Fibroblast of lung (primary cell): ENCODE measurements around the gene CPM. TPM values are rescaled to one million over a fixed set of nuclear protein-coding genes. Genes with fewer than 3 reads are reported as not detected.

ENCODE experiments used
- DNase-seq, 2 donors: peaks; one replicate each; pipeline versions ENCODE4 v3.0.0 to v3.0.0-alpha.2; 2010; ENCODE audit warnings: low read depth in 2 of 2
- H2AFZ ChIP-seq: 2 replicates; pipeline ENCODE4 v1.5.1; 2012; ENCODE audit warnings: low read length, control low read depth, inconsistent platforms
- H3K27ac ChIP-seq: 2 replicates; pipeline ENCODE4 v1.5.1; 2011; ENCODE audit warnings: low read length, control low read depth; ENCODE audit not compliant: insufficient read depth
- H3K27me3 ChIP-seq: 2 replicates; pipeline ENCODE4 v1.5.1; 2011; ENCODE audit warnings: mild to moderate bottlenecking, low read length; ENCODE audit not compliant: control insufficient read depth, insufficient read depth
- H3K36me3 ChIP-seq: 2 replicates; pipeline ENCODE4 v1.5.1; 2011; ENCODE audit warnings: low read length; ENCODE audit not compliant: control insufficient read depth, insufficient read depth
- H3K4me1 ChIP-seq: 2 replicates; pipeline ENCODE4 v1.5.1; 2011; ENCODE audit warnings: low read length; ENCODE audit not compliant: control insufficient read depth, insufficient read depth; ENCODE audit errors: extremely low read depth
- H3K4me2 ChIP-seq: 2 replicates; pipeline ENCODE4 v1.5.1; 2011; ENCODE audit warnings: low read length, control low read depth; ENCODE audit not compliant: insufficient read depth; ENCODE audit errors: extremely low read depth
- H3K4me3 ChIP-seq, 4 experiments: fragments of 200-600 bp in 1 of 4; sonication (generic) in 1 of 4; replicated peaks in 1 of 4; 2 replicates each; pipeline ENCODE4 v1.5.1; 2011 to 2016; ENCODE audit warnings: low read length in 4 of 4, low read depth in 3 of 4, mild to moderate bottlenecking in 3 of 4, control low read depth in 2 of 4, inconsistent platforms in 1 of 4, mixed read lengths in 1 of 4; ENCODE audit not compliant: insufficient read depth in 1 of 4; ENCODE audit errors: control extremely low read depth in 1 of 4
- H3K79me2 ChIP-seq: 2 replicates; pipeline ENCODE4 v1.5.1; 2012; ENCODE audit warnings: mild to moderate bottlenecking, low read length, inconsistent platforms; ENCODE audit not compliant: control insufficient read depth, insufficient read depth
- H3K9ac ChIP-seq: 2 replicates; pipeline ENCODE4 v1.5.1; 2011; ENCODE audit warnings: mild to moderate bottlenecking, low read length, control low read depth; ENCODE audit not compliant: insufficient read depth
- H3K9me3 ChIP-seq: 2 replicates; pipeline ENCODE4 v1.5.1; 2012; ENCODE audit warnings: low read depth, low read length; ENCODE audit not compliant: control insufficient read depth, insufficient read depth
- H4K20me1 ChIP-seq: 2 replicates; pipeline ENCODE4 v1.5.1; 2011; ENCODE audit warnings: low read length; ENCODE audit not compliant: control insufficient read depth, insufficient read depth; ENCODE audit errors: extremely low read depth
- EZH2 ChIP-seq: IDR thresholded peaks from 2 replicates; pipeline ENCODE4 v1.5.1; 2012; ENCODE audit warnings: low read length, control low read depth, mild to moderate bottlenecking; ENCODE audit errors: missing control alignments
- polyA plus RNA-seq, 2 donors: library from polyadenylated mRNA; depleted of rRNA in 1 of 2; stranded (reverse) in 1 of 2; unstranded in 1 of 2; fragments of >200 nt; gene quantifications; 2 replicates each; pipeline ENCODE4 v1.2.1, GENCODE V29; 2011 to 2012; ENCODE audit warnings: missing spikeins in 1 of 2
- total RNA-seq: library from RNA; depleted of rRNA; stranded (reverse); fragments of >200 nt; gene quantifications from 2 replicates; pipeline ENCODE4 v1.2.1, GENCODE V29; 2014
- TF ChIP-seq, protein P1 (sequence below), 2 donors: IDR thresholded peaks in 1 of 2; conservative IDR thresholded peaks in 1 of 2; 1 replicate in 1 of 2; 2 replicates in 1 of 2; pipeline ENCODE4 v1.5.1; 2011 to 2012; ENCODE audit warnings: low read length in 2 of 2, control low read depth in 1 of 2, inconsistent platforms in 1 of 2, low read depth in 1 of 2, mild to moderate bottlenecking in 1 of 2

The CPM gene
- total and polyA plus RNA-seq, 2 donors (not counting 1 experiment from before 2014, with no cell fraction given) = 5.3 to 23.5 TPM

DNA sequence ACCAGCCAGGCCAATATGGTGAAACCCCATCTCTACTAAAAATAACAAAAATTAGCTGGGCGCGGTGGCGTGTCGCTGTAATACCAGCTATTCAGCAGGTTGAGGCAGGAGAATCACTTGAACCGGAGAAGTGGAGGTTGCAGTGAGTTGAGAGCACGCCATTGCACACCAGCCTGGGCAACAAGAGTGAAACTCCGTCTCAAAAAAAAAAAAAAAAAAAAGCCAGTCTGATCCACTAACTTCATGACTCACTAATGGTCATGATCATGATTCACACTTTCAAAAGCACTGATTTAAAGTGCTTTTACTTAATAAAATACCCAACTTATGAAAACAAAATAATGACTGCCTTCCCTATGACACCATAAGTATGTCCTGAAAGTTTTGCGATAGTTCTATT is 38.4 kb upstream of the CPM start:
- H2AFZ ChIP-seq = no peak overlapping the region
- H3K36me3 ChIP-seq = no peaks in the 10 kb centered on the region
- no peak overlapping the region for H3K9ac ChIP-seq
- H3K9me3 ChIP-seq = no peaks in the 10 kb centered on the region
- no peaks in the 10 kb centered on the region for H4K20me1 ChIP-seq
- peak; percentile 69 to 80 for DNase-seq
- no peak overlapping the region for H3K27ac ChIP-seq
- TF ChIP-seq EZH2 = no peak
- TF ChIP-seq, protein P1, sequence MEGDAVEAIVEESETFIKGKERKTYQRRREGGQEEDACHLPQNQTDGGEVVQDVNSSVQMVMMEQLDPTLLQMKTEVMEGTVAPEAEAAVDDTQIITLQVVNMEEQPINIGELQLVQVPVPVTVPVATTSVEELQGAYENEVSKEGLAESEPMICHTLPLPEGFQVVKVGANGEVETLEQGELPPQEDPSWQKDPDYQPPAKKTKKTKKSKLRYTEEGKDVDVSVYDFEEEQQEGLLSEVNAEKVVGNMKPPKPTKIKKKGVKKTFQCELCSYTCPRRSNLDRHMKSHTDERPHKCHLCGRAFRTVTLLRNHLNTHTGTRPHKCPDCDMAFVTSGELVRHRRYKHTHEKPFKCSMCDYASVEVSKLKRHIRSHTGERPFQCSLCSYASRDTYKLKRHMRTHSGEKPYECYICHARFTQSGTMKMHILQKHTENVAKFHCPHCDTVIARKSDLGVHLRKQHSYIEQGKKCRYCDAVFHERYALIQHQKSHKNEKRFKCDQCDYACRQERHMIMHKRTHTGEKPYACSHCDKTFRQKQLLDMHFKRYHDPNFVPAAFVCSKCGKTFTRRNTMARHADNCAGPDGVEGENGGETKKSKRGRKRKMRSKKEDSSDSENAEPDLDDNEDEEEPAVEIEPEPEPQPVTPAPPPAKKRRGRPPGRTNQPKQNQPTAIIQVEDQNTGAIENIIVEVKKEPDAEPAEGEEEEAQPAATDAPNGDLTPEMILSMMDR (conservative IDR thresholded peaks at IDR 0.05 in 1 of 2, IDR thresholded peaks at IDR 0.05 in 1 of 2; ENCODE audit: low read depth in 1 of 2, low read length in 2 of 2) = no peak
- no peaks in the 10 kb centered on the region for H3K4me1 ChIP-seq
- H3K4me2 ChIP-seq = peak overlapping the region; percentile 9
- no peak overlapping the region for H3K4me3 ChIP-seq
- no peaks in the 10 kb centered on the region for H3K27me3 ChIP-seq
- no peaks in the 10 kb centered on the region for H3K79me2 ChIP-seq

DNA sequence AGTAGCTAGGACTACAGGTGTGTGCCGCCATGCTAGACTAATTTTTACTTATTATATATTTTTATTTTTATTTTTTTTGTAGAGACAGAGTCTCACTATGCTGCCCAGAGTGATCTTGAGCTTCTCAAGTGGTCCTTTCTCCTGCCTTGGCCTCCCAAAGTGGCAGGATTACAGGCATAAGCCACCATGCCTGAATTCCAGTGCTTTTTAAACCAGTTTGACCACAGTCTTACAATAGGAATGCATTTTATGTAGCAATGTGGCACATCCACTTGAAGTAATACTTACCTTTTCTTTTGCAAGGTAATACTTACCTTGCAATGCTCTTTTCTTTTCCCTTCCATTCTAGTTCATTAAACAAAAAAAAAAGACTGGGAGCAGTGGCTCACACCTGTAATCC is 38.0 kb upstream of the CPM start:
- Histone ChIP-seq H2AFZ (no peak overlapping the region), H3K4me3 (no peak overlapping the region), H3K4me2 (no peak overlapping the region), H3K36me3 (no peaks in the 10 kb centered on the region), H4K20me1 (no peaks in the 10 kb centered on the region), H3K27ac (no peak overlapping the region), H3K9me3 (no peaks in the 10 kb centered on the region), H3K27me3 (no peaks in the 10 kb centered on the region), H3K4me1 (no peaks in the 10 kb centered on the region), H3K9ac (no peak overlapping the region), H3K79me2 (no peaks in the 10 kb centered on the region)
- no peak for TF ChIP-seq EZH2
- TF ChIP-seq, protein P1 (conservative IDR thresholded peaks at IDR 0.05 in 1 of 2, IDR thresholded peaks at IDR 0.05 in 1 of 2; ENCODE audit: low read depth in 1 of 2, low read length in 2 of 2) = no peak
- no peak for DNase-seq

DNA sequence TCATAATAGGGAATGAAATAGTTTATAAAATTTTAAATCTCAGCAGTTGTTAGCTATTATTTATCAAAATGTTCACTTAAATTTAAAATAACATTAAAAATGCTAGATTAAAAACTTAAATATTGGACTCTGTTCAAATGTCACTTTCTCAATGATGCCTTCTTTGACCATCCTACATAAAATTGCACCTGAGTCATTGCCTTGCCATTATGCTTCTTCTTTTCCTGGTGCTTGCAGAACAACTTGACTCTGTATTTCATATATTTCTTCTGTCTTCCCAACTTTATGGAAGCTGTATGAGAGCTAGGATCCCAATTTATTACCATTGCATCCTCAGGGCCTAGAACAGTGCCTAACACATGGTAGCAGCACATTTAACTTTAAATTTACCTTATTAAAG is 37.3 kb upstream of the CPM start:
- H3K27me3 ChIP-seq = no peaks in the 10 kb centered on the region
- H3K36me3 ChIP-seq = no peaks in the 10 kb centered on the region
- no peak overlapping the region for H2AFZ ChIP-seq
- no peaks in the 10 kb centered on the region for H3K4me1 ChIP-seq
- H3K9me3 ChIP-seq = no peaks in the 10 kb centered on the region
- no peaks in the 10 kb centered on the region for H4K20me1 ChIP-seq
- TF ChIP-seq, protein P1 (conservative IDR thresholded peaks at IDR 0.05 in 1 of 2, IDR thresholded peaks at IDR 0.05 in 1 of 2; ENCODE audit: low read depth in 1 of 2, low read length in 2 of 2) = no peak
- no peak for TF ChIP-seq EZH2
- no peak overlapping the region for H3K27ac ChIP-seq
- DNase-seq = no peak
- no peak overlapping the region for H3K4me2 ChIP-seq
- no peak overlapping the region for H3K9ac ChIP-seq
- no peaks in the 10 kb centered on the region for H3K79me2 ChIP-seq
- no peak overlapping the region for H3K4me3 ChIP-seq
